GM12892 (cell line): ENCODE results near the gene TMEM218.

Source experiments
- DNase-seq: peaks from one replicate; pipeline ENCODE4 v3.0.0; 2011; ENCODE audit not compliant: insufficient read length
- FAIRE-seq: peaks from 2 replicates; lab custom pipeline; 2011; peaks lifted over from hg19 to GRCh38; lab: Jason Lieb, UNC
- POLR2A ChIP-seq: IDR thresholded peaks from 2 replicates; pipeline ENCODE4 v1.6.1; 2011; ENCODE audit warnings: low read depth, low read length, control low read depth
- POLR2AphosphoS5 ChIP-seq: IDR thresholded peaks from 2 replicates; pipeline ENCODE4 v1.6.1; 2011; ENCODE audit warnings: low read depth, low read length, control low read depth
- TAF1 ChIP-seq: IDR thresholded peaks from 2 replicates; pipeline ENCODE4 v1.6.1; 2011; ENCODE audit warnings: low read depth, mild to moderate bottlenecking, control low read depth, low read length, borderline replicate concordance

Gene TMEM218

DNA sequence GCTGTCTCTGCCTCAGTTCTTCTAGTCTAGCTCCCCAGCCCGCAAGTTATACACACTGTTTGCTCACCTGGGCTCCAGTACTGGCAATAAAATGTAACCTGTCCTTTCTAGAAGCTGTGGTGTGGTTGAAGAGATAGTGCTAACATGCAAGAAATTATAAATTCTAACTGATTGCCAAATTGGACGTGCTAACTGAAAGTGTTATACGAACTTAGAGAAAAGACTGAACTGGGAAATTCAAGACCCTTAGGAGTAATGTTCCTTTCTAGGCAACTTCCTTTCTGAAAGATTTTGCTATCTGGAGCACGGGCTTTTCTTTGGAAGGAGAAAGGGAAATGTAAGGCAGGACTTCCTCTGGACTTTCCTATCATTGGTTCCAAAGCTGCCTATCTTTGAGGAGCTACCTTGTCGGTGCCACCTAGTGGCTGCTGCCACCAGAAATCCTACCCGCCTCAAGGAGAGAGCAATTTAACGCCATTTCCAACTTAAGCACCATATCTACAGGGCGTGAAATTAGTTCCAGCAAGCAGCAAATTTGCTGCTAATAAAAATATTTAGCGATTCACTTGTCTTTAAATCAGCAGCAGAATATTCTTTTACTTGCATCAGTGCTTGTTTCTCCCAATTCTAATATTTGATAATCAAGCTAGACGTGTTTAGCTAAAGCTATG, 12.7 kb upstream of the TMEM218 start:
- FAIRE-seq (peak; percentile 93), DNase-seq (peak; percentile 19)

GRCh38 chr11:125123194-125123946, 11.9 kb upstream of the TMEM218 start:
- DNase-seq = no peak
- TF ChIP-seq POLR2AphosphoS5 (no peak), POLR2A (no peak), TAF1 (no peak)
- FAIRE-seq = peak; percentile 63

More for the DNA sequence above, 12.7 kb upstream of the TMEM218 start:
- TF ChIP-seq POLR2AphosphoS5 (no peak), TAF1 (no peak), POLR2A (no peak)

DNA sequence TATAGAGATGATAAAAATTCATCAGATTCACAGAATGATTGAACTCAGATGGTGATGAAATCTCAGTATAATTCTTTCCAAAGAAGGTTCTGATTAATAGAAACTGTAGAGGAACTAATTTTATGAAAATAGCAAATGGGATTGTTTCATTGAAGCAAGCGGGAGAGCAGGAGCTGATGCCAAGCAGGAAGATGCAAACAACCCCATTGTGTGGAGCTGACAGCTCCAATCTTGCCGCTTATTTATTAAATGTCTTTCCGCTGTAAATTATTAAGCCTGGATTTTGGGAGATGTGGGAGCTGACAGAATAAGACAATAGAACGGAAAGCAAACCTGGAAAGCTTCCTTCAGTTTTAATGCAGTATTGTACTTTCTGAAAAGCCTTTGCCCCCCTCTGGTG, 6.0 kb upstream of the TMEM218 start:
- FAIRE-seq (no peak), DNase-seq (no peak)
- TF ChIP-seq POLR2A (no peak), POLR2AphosphoS5 (no peak), TAF1 (no peak)

DNA sequence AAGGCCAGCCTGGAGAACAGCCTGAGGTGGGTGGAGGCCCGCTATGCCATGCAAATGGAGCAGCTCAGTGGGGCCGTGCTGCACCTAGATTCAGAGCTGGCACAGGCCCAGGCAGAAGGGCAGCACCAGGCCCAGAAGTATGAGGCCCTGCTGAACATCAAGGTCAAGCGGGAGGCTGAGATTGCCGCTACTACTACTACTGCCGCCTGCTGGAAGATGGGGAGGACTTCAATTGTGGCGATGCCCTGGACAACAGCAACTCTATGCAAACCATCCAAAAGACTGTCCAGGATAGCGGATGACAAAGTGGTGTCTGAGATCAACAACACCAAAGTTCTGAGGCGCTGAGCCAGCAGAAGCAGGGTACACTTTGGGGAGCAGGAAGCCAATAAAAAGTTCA, 3.1 kb upstream of the TMEM218 start:
- TF ChIP-seq POLR2A = no peak
- no peak for TF ChIP-seq TAF1
- no peak for TF ChIP-seq POLR2AphosphoS5
- FAIRE-seq (no peak), DNase-seq (no peak)

- no peak for TF ChIP-seq TAF1
- no peak for TF ChIP-seq POLR2A
- no peak for TF ChIP-seq POLR2AphosphoS5
- peak; percentile 9 for FAIRE-seq
- DNase-seq = no peak
Observed at GRCh38 chr11:125112208-125112604, 780 bp upstream of the TMEM218 start.

- FAIRE-seq (no peak), DNase-seq (no peak)
- TF ChIP-seq POLR2A = no peak
- TF ChIP-seq POLR2AphosphoS5 = no peak
- no peak for TF ChIP-seq TAF1
Observed at GRCh38 chr11:125111001-125111342, 454 bp downstream of the TMEM218 start.

DNA sequence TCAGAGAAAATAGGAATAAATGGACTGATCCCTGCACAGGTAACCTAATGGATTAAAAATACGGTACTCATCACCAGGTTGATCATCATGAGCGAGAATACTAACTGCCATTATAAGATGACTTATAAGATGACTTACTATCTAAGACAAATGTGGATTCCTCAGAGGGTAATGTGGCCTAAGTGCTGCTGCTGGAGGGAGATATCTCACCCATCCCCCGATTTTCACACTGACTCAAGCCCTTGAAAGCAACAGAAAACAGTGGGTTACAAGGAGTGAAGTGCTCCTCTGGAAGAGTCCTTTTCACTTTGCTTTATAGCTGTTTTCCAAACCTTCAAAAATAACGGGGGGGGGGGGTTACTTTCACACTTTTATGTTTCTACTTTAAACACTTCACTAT, 920 bp downstream of the TMEM218 start:
- no peak for DNase-seq
- peak; percentile 9 for FAIRE-seq

DNA sequence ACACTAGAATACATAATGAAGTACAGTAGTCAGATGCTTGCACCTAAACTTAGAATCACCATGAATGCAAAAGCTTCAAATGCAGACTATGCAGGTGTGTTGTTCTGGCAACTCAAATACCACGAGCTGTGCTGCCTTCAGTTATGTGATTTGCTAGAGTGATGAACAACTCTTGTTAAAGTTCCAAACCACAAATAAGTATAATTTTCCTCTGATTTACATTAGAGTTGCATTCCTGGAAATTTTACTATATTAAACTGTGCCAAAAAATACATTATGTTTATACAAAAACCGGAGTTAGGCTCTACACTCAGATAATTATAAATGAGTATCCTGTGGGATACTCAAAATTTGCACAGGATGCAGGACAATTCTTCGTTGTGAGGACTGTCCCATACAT, 3.0 kb downstream of the TMEM218 start:
- FAIRE-seq = no peak
- no peak for DNase-seq
- no peak for TF ChIP-seq TAF1
- TF ChIP-seq POLR2AphosphoS5 = no peak
- no peak for TF ChIP-seq POLR2A

More for the DNA sequence above, 920 bp downstream of the TMEM218 start:
- TF ChIP-seq POLR2AphosphoS5 (no peak), POLR2A (no peak), TAF1 (no peak)

GRCh38 chr11:125105926-125106325, 5.5 kb downstream of the TMEM218 start:
- TF ChIP-seq TAF1 (no peak), POLR2A (no peak), POLR2AphosphoS5 (no peak)
- FAIRE-seq = no peak
- no peak for DNase-seq

DNA sequence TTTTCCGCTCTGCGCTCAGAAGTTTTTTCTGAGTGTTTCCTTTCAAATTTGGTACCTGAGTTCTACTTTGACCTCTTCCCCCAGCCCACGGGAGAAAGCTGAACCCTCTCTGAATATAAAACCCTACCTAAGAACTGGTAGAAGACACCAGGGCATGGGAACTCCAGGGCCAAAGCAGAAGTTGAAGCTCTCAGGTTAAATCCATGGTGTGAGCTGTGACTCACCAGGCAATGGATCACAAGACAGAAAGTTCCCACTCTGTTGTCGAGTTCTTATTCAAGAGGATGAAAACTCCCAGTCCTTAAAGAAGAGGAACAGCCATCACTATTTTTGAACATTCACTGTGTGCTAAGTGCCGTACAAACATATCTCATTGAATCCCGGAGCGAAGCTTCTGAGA, 8.9 kb downstream of the TMEM218 start:
- no peak for TF ChIP-seq POLR2A
- TF ChIP-seq POLR2AphosphoS5 = no peak
- no peak for TF ChIP-seq TAF1
- FAIRE-seq = no peak

DNA sequence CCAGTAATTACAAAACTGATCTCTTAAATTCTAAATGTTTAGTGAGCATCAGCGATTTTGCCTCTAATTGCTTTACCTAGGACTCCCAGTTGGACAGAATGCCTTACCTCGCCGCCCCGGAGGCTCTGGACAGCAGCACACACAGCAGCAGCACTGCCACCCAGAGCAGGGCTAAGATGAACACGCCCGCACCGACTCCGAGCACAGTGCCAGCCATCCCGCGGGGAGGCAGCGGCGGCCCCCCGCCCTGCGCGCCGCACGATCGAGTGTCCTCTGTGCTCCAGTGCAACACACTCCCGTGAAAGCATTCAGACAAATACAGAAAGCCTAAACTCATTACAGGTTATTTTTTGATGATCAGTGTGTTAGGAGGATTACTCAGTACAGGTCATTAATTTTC, 9.4 kb downstream of the TMEM218 start:
- DNase-seq = no peak
- TF ChIP-seq POLR2A (no peak), TAF1 (no peak), POLR2AphosphoS5 (no peak)
- no peak for FAIRE-seq

More for the DNA sequence above, 8.9 kb downstream of the TMEM218 start:
- DNase-seq = no peak

- TF ChIP-seq POLR2A = no peak
- TF ChIP-seq TAF1 = no peak
- no peak for TF ChIP-seq POLR2AphosphoS5
- no peak for DNase-seq
- FAIRE-seq = no peak
Observed at GRCh38 chr11:125101596-125101995, 9.8 kb downstream of the TMEM218 start.

DNA sequence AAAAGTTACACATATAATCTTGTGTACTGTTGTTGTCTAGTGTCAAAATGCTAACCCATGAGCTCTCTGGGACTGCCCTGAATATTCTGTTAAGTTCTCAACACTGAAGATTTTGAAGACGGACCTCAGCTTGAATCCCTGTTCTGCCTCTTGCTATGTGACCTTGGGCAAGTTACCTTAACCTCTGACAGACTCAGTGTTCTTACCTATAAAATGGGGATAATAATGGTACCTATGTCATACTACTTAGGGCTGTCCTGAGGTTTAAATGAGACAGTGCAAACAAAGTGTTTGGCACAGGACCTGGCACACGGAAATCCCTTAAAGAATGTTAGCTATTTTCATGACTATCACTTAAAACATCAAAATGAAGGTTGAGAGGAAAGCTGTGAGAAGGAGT, 11.3 kb downstream of the TMEM218 start:
- FAIRE-seq = no peak
- TF ChIP-seq TAF1 (no peak), POLR2A (no peak), POLR2AphosphoS5 (no peak)
- no peak for DNase-seq

GRCh38 chr11:125094731-125095130, 16.7 kb downstream of the TMEM218 start:
- DNase-seq (no peak), FAIRE-seq (peak; percentile 46)
- no peak for TF ChIP-seq POLR2A

GRCh38 chr11:125093502-125093901, 17.9 kb downstream of the TMEM218 start:
- FAIRE-seq (no peak), DNase-seq (no peak)
- TF ChIP-seq TAF1 (no peak), POLR2A (no peak), POLR2AphosphoS5 (no peak)
